CD4-positive, alpha-beta T cell treated with Interleukin-15 for 4 hours (primary cell): Measurements from ENCODE around the gene RBCK1.
"Not testable (repeated sequence)": the region's sequence is repeated elsewhere in the genome, so short reads cannot be mapped to it uniquely, and the experiment has no call there.

Experiments used
- DNase-seq: peaks from one replicate; pipeline ENCODE4 v3.0.0-alpha.2; 2020; ENCODE audit warnings: low spot score

Gene RBCK1

DNA sequence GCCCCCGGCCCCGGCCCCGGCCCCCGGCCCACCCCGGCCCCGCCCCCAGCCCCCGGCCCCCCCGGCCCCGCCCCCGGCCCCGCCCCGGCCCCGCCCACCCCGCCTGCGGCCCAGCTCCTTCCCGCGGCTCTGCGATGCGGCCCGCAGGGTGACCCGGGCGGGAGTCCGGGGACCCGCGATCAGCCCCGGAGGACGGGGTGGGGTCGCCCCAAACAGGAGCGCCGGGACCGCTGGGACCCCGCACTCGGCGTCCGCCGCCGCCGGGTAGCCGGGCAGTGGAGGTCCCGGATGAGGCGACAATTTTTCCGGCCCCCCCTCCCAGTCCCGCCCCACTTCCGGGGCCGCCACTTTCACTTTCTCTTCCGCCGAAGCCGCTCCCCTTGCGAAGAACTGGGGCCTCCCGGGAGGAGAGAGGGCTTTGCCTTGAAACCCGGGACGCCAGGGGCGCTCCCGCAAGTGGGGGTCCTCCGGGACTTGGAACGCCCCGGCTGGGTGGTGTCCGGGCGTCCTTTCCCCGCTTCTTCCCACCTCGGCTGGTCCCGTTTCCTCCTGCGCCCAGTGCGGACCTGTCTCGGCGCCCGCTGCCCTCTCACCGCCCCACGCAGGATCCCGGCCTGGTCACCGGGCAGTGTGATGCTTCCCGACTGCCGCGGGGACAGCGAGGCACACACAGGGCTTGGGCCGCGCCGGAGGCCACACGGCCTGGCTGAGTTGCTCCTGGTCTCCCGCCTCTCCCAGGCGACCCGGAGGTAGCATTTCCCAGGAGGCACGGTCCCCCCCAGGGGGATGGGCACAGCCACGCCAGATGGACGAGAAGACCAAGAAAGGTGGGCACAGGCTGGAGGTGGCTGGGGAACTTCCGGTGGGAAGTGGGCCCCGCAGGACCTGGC is at the start of gene RBCK1:
Gene RBCK1, plus strand, starts transcription at position 347 of the 890 bp plus-strand sequence. Its CDS starts 459 bp downstream, at position 806.
- peak; percentile 88 for DNase-seq

DNA sequence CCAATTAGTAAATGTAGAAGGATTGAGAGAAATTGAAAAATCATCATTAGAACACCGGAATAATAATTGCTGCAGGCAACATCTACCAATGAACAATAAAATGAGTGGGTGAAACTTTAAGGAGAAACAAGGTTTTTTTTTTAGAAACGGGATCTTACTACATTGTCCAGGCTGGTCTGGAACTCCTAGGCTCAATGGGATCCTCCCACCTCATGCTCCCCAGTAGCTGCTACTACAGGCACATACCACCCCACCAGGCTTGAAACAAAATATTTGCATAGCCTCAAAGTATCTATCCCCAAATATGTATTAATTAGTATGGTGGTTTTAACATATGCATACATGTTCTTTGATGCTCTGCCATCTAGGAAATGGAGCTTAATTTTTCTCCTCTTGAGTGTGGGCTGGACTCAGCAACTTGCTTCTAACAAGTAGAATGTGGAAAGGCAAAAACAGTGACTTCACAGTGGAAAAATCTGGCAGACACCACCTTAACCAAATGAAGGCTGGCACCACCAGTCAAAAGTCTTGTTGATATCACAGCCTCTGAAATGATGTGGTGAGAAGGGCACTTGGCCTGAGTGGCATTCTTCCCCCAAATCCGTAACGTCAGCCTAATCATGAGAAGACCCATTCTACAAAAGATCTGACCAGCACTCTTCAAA is 49.1 kb upstream of the RBCK1 start:
- no peak for DNase-seq

DNA sequence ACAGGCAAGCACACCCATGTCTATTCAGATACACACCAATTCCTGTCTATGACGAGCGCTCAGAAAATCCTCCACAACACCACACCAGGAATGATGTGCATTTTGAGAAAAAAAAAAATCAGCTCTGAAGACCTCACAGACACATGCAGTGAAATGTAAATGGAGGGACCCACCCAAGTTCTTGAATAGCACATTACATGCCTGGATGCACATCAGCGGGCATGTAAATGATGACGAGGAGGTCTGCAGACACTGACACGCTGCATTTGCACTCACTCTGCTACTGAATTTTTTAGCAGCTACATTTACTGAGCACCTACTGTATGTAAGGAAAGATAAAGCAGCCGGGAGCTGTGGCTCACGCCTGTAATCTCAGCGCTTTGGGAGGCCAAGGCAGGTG is 46.5 kb upstream of the RBCK1 start:
- no peak for DNase-seq

GRCh38 chr20:362271-363254 is 45.5 kb upstream of the RBCK1 start:
- DNase-seq = no peak

- DNase-seq = no peak
Measured at GRCh38 chr20:363319-364078, 44.6 kb upstream of the RBCK1 start.

GRCh38 chr20:364905-365794 is 42.9 kb upstream of the RBCK1 start:
- DNase-seq = no peak

DNA sequence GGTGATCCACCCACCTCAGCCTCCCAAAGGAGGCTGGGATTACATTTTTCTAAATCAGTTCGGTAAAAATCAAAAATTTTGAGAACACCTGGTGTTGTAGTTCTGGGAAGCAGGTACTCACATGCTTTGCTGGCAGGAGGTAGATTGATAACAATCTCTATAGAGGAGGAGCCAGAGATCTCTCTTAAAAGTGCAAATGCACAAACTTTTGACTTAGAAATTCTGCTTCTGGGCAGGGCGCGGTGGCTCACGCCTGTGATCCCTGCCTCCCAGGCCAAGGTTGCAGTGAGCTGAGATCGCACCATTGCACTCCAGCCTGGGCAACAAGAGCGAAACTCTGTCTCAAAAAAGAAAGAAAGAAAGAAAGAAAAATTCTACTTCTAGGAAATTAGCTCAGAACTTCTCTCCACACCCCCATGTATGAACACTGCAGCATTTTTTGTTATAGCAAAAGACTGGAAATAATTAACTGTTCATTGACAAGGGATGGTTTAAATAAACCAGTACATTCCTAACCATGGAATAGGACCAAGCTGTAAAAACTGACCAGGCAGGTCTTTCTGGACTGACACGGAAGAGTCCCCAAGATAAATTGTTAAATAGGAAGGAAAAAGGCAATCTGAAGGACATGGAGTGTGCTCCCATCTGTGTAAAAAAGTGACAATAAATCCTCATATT is 41.9 kb upstream of the RBCK1 start:
- DNase-seq = no peak

DNA sequence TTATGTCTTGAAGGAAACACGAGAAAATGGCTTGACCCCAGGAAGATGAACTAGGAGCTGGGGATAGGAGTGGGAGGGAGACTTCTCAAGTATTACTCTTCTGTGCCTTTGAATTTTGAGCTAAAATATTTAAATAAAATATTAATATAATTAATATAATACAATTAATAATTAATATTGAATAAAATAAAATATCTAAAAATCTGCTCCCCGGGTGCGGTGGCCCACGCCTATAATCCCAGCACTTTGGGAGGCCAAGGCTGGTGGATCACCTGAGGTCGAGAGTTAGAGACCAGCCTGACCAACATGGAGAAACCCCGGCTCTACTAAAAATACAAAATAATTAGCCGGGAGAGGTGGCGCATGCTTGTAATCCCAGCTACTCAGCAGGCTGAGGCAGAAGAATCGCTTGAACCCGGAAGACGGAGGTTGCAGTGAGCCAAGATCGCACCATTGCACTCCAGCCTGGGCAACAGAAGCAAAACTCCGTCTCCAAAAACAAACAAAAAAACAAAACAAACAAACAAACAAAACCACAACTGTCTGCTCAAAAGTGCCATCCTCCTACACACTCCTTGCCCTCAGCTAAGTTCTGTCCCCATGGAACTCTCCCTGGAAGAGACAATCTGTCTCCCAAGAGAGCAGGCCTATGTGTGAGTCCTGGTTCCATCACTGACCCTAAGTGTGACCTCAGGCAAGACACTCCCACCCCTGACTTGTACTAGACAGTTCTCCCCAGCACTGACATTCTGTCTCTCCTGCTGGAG is 41.2 kb upstream of the RBCK1 start:
- no peak for DNase-seq

- no peak for DNase-seq
Measured at GRCh38 chr20:367486-367887, 40.6 kb upstream of the RBCK1 start.

DNA sequence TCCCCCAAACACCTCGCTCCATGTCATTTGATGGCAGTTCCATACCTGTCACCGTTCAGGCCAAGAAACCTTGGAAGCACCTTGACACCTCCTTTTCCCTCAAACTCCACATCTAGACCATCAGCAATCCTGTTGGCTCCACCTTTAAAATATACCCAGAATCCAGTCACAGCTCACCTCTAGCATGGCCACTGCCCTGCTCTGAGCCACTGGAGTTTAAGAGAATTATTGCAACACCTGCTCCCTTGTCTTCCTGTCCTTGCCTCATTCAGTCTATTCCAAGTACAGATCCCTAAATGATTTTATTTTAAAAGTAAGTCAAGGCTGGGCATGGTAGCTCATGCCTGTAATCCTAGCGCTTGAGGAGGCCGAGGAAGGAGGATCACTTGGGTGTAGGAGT is 39.2 kb upstream of the RBCK1 start:
- DNase-seq = no peak

GRCh38 chr20:370151-370600 is 37.9 kb upstream of the RBCK1 start:
- no peak for DNase-seq

DNA sequence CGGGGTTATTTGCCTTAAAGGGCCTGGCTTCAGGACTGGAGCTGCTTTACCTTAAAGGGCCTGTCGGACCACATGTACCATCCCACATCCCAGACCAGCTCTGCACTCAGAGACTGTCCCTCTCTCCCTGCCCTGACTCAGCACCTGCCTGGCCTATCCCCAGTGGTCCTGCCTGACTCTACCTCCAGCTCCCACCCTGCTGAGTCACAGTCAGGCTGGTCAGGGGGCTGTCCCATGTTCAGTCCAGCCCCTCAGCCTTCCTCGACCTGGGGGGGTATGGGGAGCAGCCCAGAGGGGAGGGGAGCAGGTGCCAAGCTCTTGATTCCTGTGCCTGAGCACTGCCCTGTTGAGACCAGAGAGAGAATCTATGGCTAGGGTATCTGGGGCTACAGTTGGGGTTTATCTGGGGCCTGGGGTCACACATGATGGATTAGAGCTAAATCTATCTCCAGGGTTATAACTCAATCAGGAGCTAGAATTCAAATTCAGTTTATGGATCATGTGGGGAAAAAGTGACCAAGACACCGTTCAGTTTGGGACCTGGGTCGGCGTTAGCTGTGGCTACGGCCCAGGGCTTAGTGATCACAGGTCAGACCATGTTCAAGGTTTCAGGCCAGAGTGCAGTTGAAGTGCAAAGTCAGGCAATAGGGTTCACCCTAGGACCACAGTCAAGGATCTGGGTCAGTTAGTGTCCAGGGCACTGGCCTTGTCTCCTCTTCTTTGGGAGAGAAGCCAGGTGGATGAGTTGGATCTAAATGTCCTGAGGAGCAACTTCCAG is 36.9 kb upstream of the RBCK1 start:
- no peak for DNase-seq

DNA sequence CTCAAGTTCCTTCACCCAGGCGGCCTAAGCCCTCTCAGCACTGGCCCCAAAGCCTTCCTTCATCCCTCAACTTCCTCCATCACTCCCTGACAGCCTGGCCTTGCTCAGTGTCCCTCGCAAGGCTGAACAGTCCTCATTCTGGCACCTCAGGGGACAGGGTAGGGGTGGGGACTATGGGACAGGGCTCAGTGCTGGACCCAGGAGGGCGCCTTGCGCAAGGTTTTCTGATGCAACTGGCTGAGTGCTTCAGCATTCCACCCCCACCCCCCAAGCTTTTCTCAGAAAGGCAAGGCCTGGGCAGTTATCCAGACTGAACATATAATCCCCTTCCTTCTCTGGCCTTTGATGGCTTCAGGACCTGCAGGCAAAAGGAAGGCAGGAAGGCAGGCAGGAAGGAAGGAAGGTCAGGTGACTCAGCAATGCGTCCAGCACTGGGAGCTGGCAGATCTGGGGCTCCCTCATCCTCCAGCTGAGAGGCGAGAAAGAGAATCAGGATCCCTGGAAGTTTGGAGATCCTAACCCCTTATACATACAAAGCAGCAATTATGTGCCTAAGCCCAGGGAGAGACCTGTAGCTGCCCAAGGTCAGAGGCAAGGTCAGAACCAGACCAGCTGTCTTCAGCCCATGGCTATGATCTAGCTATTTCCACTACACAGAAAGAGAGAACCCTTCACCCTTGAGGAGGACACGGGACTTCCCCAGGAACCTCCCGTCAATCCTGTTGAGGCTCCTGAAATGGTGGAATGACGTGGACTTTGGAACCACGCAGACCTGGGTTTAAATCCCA is 36.1 kb upstream of the RBCK1 start:
- no peak for DNase-seq

DNA sequence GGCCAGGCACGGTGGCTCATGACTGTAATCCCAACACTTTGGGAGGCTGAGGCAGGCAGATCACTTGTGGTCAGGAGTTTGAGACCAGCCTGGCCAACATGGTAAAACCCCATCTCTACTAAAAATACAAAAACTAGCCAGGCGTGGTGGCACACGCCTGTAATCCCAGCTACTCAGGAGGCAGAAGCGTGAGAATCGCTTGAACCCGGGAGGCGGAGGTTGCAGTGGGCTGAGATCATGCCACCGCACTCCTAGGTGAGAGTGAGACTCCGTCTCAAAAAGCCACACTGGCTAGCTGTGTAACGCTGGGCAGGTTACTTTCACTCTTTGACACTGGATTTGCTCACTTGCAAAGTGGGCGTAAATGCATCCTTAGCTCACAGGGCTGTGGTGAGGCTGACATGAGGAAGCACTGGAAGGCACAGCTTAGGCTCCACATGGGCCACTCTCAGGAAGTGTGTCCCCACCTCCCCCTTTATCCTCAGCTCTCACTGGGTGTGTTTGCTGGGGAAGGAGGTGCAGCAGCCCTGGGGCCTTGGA is 35.5 kb upstream of the RBCK1 start:
- DNase-seq = not testable (repeated sequence)

DNA sequence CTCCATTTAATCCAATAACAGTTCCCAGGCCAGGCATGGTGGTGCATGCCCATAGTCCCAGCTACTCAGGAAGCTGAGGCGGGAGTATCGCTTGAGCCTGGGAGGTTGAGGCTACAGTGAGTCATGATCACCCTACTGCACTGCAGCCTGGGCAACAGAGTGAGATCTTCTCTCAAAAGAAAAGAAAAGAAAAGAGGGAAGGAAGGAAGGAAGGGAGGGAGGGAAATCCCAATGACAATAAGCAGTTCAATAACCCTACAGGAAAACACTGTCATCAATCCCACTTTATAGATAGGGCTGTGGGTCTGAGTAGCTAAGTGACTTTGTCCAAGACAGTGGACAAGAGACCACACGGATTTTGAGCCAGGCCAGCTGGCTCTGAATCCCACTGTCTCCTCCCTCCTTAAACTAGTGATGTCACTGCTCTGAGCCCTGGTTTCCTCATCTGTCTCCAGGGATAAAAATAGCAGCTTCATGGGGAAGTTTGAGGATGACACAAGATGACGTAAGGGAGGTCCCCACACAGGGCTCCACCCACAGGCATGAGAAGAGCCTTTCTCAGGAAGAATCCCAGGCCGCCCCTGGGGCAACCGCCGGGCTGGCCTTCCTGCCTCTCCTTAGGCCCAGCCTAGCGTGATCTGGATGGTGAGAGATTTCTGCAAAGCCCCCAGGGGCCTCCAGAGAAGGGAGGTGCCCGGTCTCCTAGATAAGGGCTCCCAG is 34.8 kb upstream of the RBCK1 start:
- DNase-seq = no peak

GRCh38 chr20:375265-375889 is 32.7 kb upstream of the RBCK1 start:
- DNase-seq = no peak
